HG03460 (cell line): ENCODE data around the gene TBX1.
"Not testable (repeated sequence)": the region's sequence is repeated elsewhere in the genome, so short reads cannot be mapped to it uniquely, and the experiment has no call there.

Experiments
- ATAC-seq: cut with Tn5 transposase; IDR thresholded peaks from one replicate; pipeline ENCODE4 v1.9.1; 2021; ENCODE audit not compliant: unreplicated experiment

The TBX1 gene

DNA sequence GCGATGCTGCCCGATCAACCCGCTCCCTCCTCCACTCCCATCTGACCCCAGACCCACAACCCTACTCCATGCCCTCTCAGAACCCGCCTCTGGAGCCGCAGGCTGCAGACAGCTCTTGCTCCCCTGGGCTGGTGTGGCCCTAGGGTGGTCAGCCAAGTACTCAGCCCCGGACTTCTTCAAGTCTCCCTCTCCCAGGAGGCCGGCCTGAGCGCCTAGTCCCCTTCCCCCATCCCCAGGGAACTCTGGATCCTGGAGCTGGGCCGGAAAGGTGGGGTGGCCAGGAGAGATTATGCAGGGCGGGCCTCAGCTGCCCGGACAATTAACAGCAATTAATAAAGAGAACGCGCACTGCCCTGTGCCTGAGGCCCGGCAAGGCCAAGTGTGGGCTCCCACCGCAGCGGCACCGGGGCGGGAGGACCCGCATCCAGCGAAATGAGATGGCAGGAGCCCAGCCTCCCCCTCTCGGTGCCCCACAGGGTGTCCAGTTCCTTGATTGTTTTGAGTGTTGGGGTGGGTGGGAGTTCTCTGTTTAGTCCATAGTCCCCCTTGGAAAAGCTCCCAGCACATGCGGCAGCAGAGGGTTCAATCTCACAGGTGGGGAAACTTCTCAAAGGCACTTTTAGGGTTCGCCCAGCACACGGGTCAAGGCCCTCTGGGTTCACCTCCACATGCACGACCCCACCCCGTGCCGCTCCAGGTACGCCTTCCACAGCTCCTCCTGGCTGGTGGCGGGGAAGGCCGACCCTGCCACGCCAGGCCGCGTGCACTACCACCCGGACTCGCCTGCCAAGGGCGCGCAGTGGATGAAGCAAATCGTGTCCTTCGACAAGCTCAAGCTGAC is 3.1 kb downstream of the TBX1 start:
- ATAC-seq, result no peak

DNA sequence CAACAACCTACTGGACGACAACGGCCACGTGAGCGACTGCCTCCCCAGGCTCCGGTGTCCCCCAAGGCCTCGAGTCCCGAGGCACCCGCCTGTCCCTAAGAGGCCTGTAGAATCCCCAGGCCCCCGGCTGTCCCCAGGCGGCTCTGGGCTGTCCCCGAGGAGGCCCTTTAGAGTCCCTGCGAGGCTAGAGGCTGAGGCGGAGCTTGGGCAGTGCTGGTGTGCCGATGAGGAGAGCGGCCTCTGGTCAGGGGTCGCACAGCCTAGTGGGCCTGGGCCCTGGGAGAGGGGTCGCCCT is 3.7 kb downstream of the TBX1 start:
- ATAC-seq, result no peak

DNA sequence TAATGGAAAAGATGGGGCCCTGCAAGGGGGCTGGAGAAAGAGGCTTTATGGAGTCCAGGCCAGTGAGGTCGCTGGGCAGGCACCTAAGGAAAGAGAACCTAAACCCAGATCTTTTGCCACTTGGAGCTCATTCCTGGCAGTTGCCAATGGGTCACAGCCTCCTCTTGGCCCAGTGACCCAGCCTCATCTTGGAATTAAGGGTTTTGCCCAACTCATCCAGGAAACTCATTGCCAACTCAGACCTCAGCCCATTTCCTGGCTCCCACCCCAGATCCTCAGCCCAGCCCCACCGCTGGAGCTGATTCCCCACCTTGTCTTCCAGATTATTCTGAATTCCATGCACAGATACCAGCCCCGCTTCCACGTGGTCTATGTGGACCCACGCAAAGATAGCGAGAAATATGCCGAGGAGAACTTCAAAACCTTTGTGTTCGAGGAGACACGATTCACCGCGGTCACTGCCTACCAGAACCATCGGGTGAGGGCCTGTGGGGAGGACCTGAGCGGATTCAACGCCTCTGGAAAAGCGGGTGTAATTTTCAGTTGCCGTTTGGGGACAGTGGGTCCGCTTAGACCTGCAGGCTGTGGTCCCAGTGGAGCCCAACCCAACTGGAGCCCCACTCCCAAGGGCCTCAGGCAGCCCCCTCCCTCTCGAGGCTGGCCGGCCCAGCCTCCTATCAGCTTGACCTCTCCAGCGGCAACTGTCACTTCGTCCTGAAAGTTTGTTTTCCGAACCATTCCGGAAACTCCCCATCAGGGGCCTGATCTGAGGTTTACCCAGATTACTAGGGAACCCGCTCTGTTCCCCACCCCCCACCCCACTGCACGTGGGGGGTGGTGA is 4.3 kb downstream of the TBX1 start:
- no peak for ATAC-seq

DNA sequence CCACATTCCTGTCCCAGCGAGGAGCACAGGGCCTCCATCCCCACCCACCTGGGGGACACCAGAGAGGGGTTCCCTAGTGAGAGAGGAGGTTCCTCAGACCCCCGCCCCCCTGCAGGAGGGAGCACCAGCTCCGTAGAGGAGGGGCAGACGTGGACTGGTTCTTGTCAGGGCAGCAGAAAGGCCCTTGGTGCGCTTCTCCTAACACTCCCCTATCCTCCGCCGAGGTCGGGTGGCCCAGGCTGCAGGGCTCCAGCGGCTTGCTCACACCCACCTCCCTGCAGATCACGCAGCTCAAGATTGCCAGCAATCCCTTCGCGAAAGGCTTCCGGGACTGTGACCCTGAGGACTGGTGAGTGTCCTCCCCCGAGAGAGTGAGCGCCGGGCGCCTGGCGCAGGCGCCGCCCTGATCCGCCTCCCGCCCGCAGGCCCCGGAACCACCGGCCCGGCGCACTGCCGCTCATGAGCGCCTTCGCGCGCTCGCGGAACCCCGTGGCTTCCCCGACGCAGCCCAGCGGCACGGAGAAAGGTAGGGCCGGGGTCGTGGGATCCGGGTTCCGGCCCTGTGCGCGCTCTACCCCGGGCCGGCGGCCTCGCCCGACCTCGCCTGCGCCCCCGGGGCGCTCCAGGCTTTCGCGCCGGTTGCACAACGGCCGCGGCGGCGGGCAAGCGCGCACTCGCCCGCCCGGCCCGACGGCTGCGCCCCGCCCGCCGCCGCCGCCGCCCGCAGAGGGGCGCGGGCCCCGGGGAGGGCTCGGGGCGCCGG is 5.1 kb downstream of the TBX1 start:
- ATAC-seq, result no peak

DNA sequence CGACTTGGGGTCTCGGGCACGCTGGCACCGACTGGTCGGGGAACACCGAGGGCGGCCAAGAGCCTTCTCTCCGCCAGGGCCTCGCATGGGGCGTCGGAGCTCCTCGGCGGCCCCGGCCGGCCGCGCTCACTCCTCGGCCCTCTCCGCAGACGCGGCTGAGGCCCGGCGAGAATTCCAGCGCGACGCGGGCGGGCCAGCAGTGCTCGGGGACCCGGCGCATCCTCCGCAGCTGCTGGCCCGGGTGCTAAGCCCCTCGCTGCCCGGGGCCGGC is 5.6 kb downstream of the TBX1 start:
- no peak for ATAC-seq

DNA sequence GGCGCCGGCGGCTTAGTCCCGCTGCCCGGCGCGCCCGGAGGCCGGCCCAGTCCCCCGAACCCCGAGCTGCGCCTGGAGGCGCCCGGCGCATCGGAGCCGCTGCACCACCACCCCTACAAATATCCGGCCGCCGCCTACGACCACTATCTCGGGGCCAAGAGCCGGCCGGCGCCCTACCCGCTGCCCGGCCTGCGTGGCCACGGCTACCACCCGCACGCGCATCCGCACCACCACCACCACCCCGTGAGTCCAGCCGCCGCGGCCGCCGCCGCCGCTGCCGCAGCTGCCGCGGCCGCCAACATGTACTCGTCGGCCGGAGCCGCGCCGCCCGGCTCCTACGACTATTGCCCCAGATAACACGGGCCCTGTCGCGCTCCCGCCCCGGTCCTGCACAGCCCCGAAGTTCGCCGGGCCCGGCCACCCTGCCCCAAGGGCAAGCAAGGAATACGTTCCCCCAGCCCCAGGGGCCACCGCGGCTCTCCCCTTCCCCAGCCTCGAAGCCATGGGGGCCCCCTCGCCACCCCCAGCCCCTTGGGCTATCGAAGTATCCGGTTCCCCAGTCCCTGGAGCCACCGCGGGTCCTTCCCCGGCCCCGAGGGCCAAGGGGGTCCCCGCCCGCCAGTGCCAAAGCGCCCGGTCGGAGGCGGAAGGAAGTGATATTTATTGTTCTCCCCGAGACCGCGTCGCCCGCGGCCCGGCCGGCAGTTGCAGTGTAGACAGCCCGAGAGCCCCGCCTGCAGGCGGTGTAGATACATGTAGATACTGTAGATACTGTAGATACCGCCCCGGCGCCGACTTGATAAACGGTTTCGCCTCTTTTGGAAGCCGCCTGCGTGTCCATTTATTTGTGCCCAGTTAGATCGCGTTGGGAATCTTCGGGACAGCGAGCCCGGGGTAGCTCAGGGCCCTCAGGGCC is 6.2 kb downstream of the TBX1 start:
- no peak for ATAC-seq

DNA sequence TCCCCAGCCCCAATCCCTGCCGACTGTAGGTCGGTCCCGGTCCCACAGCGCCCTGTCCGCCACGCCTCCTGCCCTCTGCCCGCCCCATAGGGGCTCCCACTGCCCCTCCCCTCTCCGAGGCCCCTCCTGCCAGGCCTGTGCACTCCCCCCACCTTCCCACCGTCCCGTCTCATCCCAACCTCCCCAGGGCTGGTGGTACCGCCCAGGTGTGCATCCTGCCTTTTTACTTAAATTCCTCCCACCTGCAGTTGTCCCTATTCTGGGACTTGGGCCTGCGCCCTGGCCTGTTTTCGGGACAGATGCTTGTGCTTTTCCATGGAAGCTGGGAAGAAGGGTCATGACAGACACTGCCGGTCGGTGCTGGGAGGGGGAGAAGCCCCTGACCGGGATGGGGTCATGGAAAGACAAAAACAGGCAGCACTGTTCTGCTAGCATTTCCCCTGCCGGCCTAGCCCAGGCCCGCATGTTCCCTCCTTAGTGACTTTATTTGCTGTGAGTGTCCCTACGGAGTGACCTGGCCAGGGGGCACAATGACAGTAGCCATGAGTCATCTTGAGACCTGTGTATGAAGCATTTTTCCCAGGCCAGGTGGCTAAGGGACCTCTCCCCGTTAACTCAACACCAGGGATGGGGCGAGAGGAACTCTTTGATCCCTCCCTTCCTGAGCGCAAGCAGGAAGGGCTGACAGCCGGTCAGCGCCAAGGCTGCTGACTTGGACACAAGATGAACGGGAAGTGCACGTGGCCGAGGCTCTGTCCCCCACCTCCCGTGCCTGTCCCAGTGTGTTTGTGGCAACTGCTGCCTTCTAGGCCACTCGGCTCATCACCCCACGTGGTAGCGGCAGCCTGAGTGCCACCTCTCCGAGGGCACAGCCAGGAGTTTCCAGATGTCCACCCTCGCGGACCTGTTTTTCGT is 7.1 kb downstream of the TBX1 start:
- no peak for ATAC-seq

DNA sequence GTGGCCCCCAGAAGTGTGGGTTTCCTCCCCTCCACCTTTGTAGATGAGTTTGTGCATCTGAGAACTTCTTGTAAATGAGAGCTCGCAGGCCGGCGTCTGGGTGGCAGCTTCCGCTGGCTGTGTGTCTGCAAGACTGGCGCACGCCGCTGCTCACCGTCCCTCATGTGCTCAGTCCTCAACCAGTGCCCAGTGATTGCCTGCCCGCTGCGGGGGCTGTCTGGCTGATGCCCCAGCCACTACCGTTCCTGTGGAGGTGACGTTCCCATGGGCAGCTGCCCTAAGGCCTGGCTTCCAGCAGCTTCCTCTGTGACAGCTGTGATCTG is 8.8 kb downstream of the TBX1 start:
- no peak for ATAC-seq

DNA sequence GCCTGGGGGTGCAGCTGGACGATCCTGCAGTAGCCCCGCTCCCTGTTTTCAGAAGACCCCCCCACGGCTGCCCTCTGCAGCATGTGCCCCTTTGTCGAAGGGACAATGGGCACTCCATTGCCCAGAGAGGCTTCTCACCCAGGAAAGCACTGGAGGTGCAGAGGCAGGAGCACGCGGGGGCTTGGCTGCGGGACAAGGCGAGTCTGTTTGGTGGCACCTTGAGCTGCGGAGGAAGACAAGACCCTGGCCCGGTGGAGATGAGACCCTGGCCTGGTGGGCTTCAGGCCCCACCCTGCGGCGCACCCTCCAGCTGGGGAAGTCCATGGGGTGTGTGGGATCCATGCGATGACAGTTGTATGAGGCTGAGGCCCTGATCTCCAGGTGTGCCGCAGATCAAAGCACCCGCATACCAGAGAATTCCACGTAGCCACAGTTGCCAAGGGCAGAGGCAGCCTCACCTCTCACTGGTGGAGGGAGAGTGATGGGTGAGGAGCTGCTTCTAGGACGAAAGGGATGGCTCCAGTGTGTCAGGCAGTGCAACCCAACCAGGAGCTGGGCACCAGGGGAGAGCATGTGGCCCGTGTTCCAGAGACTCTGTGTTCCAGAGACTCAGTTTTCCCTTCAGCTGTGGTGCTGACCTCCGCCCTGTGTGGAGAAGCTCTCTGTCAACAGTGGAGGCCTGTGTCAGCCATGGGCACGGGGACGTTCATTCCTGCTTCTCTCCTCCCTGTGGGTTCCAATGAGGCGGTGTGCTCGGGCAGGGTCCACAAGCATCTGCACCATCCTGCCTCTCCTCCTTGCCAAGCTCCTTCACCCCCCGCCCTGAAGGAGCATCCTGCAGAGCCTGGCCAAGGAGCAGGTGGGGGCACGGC is 10.0 kb downstream of the TBX1 start:
- ATAC-seq, result no peak

DNA sequence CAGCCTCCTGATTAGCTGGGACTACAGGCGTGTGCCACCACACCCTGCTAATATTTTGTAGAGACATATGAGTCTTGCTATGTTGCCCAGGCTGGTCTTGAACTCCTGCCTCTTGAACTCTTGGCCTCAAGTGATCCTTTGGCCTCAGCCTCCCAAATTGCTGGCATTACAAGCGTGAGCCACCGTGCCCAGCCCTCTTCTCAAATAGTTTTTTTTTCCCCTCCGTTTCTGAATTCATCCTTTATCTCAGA is 11.8 kb downstream of the TBX1 start:
- ATAC-seq, result no peak

DNA sequence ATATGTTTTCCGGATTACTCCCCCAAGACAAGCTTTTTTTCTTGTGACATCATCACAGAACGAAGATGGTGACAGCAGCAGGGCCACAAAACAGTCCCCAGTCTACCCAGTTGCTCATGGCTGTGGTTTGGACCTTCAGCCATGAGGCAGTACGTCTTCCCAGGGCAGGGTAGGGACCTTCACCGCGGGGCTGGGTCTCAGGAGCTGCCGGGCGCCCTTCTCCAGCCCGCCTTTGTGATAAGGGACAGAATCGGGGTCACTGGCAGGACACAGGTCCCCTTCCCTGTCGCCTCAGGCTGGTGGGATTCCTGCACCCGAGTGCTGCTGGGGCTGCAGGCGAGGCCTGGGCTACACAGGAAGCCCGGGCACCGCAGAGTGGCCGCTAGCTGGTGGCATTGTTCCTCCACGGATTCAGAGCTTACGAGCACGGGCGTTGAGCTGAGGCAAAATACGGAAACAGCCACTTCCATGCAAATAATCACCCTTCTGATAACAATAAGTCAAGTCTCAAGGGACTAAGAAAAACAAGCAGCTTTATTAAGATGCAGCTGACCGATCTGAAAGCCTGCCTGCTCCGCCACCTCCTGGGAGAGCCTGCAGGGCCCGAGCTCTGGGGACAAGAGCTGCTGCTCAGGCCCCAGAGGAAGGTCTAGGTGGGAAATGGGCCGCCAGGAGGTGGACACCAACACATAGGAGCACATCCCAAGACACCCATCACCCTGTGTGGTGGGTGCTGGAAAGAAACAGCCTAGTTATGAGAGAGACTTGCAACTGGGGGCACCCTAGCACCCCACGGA is 12.3 kb downstream of the TBX1 start:
- ATAC-seq, result no peak

DNA sequence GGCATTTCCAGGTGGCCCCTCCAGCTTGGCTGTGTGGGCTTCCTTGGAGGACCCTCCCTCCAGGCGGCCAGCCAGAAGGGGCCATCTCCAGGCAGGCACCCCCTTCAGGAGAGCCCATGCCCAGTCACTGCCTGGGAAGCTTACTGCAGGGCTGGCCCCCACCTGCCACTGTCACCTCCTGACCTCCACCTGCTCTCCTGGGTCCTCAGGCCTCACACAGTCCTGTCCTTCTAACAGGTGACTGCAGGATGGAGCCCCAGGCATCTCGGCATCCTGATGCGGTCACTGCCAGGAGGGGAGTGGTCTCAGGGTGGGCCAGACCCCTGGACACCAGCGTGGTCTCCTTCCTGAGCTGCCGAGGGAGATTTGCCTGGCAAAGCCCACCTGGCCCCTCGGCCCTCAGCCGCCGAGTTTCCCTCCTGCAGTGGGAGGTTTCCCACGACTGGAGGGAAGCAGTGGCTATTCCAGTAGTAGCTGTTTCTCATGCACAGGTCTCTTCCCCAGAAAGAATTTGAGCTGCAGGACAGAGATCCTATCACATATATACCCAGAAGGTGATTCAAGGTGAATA is 13.0 kb downstream of the TBX1 start:
- ATAC-seq, result no peak

DNA sequence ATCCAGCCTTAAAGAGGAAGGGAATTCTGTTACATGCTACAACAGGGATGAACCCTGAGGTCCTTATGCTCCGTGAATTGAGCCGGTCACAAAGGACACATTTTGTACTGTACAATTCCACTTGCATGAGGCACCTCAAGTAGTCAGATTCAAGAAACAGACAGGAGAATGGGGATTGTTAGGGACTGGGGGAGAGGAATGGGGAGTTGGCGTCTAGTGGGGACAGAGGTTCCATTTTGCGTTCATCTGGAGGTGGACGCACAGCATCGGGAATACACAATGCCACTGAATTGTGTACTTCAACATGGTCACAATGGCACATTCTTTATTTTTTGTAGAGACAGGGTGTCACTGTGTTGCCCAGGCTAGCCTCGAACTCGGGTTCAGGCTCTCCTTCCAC is 14.1 kb downstream of the TBX1 start:
- no peak for ATAC-seq

DNA sequence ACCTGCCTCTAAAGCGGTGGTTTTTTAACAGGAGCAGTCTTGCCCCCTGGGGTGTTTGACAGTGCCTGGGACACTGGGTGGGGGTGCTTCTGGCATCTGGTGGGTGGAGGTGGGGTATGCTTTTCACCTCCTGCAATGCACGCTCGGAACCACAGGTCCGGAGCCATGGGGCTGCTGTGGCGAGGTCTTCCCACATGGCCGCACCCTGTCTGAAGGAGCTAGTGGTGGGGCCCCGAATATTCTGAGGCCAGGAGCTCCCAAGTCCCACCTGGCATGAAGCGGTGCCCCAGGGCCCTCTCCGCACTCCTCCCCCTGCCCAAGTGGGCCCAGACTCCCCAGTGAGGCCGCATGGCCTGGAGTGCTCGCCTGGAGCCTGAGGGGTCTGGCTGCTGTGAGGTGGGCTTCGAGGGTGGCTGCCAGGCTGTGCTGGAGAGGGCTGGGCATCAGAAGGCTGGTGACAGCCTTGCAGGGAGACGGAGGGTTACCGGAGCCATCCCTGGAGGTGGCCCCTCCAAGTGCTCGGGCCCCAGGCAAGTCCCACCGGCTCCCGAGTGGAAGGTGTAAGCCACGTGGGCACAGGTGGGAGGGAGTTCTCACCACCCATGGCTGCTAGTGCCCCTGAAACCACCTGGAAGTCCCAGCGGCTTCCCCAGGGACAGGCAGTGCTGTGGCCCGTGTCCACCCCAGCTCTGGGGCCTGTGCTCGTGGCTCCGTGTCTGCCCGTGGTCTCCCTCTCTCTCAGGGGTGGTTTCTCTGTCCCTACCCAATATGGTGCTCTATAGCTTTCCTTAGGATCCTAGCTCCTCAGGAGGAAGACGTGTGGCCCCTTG is 15.1 kb downstream of the TBX1 start:
- no peak for ATAC-seq

DNA sequence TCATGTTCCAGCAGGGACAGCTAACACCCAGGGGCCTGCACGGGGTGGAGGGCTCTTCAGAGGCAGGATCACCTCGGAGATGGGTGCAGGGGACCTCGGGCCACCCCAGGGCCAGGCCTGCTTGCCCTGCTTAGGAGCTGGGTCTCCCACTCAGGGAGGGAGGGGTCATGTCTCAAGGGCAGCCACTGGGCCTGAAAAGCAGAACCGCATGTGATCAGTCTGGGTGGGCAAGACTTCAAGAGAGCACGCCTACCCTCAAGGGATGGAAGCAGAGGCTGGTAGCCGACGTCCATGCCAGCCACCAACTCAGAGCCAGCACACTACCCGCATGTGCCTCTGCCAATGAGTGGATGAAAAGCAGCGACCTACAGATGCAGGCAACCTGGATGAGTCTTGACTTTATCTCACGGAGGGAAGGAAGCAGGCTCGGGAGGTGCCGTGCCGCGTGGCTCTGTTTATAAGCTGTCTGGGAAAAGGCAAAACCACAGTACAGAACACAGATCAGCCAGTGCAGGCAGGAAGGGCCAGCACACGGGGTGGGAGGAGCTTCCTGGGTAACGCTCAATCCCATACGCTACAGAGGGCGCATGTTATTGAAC is 16.0 kb downstream of the TBX1 start:
- ATAC-seq, result no peak

DNA sequence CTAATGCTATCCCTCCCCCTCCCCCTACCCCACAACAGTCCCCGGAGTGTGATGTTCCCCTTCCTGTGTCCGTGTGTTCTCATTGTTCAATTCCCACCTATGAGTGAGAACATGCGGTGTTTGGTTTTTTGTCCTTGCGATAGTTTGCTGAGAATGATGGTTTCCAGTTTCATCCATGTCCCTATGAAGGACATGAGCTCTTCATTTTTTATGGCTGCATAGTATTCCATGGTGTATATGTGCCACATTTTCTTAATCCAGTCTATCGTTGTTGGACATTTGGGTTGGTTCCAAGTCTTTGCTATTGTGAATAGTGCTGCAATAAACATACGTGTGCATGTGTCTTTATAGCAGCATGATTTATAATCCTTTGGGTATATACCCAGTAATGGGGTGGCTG is 16.6 kb downstream of the TBX1 start:
- not testable (repeated sequence) for ATAC-seq

DNA sequence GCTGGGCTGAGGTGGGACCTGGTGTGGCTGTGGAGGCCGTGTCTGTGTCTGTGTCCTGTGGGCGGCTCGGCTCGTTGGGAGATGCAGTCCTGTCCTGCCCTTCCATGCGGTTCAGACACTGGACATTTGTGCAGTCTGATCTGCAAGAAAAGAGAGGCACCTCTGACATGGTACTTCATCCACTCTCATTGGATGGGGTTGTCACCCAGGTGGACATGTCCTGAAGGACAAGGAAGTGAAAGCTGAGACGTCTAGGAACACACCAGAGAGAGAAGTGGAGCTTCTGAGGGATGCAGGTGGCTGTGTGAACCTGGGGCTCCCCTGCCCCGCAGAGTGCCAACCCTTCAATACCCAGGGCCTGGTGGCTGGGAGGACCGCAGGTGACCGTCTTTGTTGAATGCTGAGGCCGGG is 18.4 kb downstream of the TBX1 start:
- ATAC-seq, result no peak
